Amniotic stem cell (primary cell): ENCODE data around the gene STON1.
"Not testable (repeated sequence)": the region's sequence is repeated elsewhere in the genome, so short reads cannot be mapped to it uniquely, and the experiment has no call there.

Experiments
- DNase-seq: peaks from one replicate; lab custom pipeline; 2025; lab: John Stamatoyannopoulos, UW

Gene STON1

GRCh38 chr2:48569433-48569832 is 39.5 kb downstream of the STON1 start:
- DNase-seq = peak; percentile 15

- no peak for DNase-seq
Observed at GRCh38 chr2:48572816-48573215, 42.9 kb downstream of the STON1 start.

GRCh38 chr2:48574353-48575287 is 44.7 kb downstream of the STON1 start:
- DNase-seq = no peak

- no peak for DNase-seq
Observed at GRCh38 chr2:48578313-48578712, 48.4 kb downstream of the STON1 start.

- DNase-seq = no peak
Observed at GRCh38 chr2:48583961-48584360, 54.0 kb downstream of the STON1 start.

GRCh38 chr2:48584551-48584950 is 54.6 kb downstream of the STON1 start:
- DNase-seq = no peak

- no peak for DNase-seq
Observed at GRCh38 chr2:48586433-48586832, 56.5 kb downstream of the STON1 start.

- no peak for DNase-seq
Observed at GRCh38 chr2:48587560-48587959, 57.6 kb downstream of the STON1 start.

GRCh38 chr2:48587961-48588360 is 58.0 kb downstream of the STON1 start:
- no peak for DNase-seq

- no peak for DNase-seq
Observed at GRCh38 chr2:48588745-48589144, 58.8 kb downstream of the STON1 start.

GRCh38 chr2:48589170-48589767 is 59.3 kb downstream of the STON1 start:
- DNase-seq = peak; percentile 23

- DNase-seq = no peak
Observed at GRCh38 chr2:48590017-48590416, 60.1 kb downstream of the STON1 start.

- no peak for DNase-seq
Observed at GRCh38 chr2:48592067-48592466, 62.1 kb downstream of the STON1 start.

- not testable (repeated sequence) for DNase-seq
Observed at GRCh38 chr2:48596751-48597150, 66.8 kb downstream of the STON1 start.

GRCh38 chr2:48597492-48597891 is 67.5 kb downstream of the STON1 start:
- no peak for DNase-seq

GRCh38 chr2:48600204-48600813 is 70.4 kb downstream of the STON1 start:
- peak; percentile 15 for DNase-seq

- DNase-seq = peak; percentile 3
Observed at GRCh38 chr2:48600917-48601316, 71.0 kb downstream of the STON1 start.

- DNase-seq = peak; percentile 1
Observed at GRCh38 chr2:48601349-48601748, 71.4 kb downstream of the STON1 start.

GRCh38 chr2:48605482-48606175 is 75.7 kb downstream of the STON1 start:
- DNase-seq = no peak

- no peak for DNase-seq
Observed at GRCh38 chr2:48607307-48608014, 77.5 kb downstream of the STON1 start.

- no peak for DNase-seq
Observed at GRCh38 chr2:48613211-48613610, 83.3 kb downstream of the STON1 start.

GRCh38 chr2:48614581-48614980 is 84.6 kb downstream of the STON1 start:
- DNase-seq = not testable (repeated sequence)
